Right atrium auricular region (tissue), 2 donors: Measurements from ENCODE around the gene ANXA9. TPM values are rescaled to one million over a fixed set of nuclear protein-coding genes. Genes with fewer than 3 reads are reported as not detected.

ENCODE experiments used
- DNase-seq: peaks from one replicate; pipeline ENCODE4 v3.0.0-alpha.2; 2019; ENCODE audit warnings: low spot score
- H3K27ac ChIP-seq, 2 donors: fragments of 200-600 bp; sonication (generic); 1 replicate in 1 of 2; 2 replicates in 1 of 2; pipeline ENCODE4 v1.5.1; 2016 to 2019
- H3K27me3 ChIP-seq, 2 donors: fragments of 200-600 bp; sonication (generic); one replicate each; pipeline versions ENCODE4 v1.5.1 to v1.6.0; 2017 to 2019
- H3K36me3 ChIP-seq: fragments of 200-600 bp; sonication (generic); one replicate; pipeline ENCODE4 v1.5.1; 2016
- H3K4me1 ChIP-seq, 2 donors: fragments of 200-600 bp; sonication (generic); one replicate each; pipeline versions ENCODE4 v1.5.1 to v1.6.0; 2017 to 2019
- H3K4me3 ChIP-seq, 2 donors: fragments of 200-600 bp; sonication (generic); 1 replicate in 1 of 2; 2 replicates in 1 of 2; pipeline ENCODE4 v1.5.1; 2017 to 2019; ENCODE audit warnings: mild to moderate bottlenecking in 1 of 2, moderate library complexity in 1 of 2
- H3K9me3 ChIP-seq, 2 donors: fragments of 200-600 bp; sonication (generic); one replicate each; pipeline ENCODE4 v1.5.1; 2019
- total RNA-seq, 2 donors: library from RNA; depleted of rRNA; stranded (reverse); fragments of >200 nt; gene quantifications; one replicate each; pipeline ENCODE4 v1.1.0, GENCODE V29; 2016
- TF ChIP-seq, protein P1 (sequence below), 2 donors: fragments of 200-600 bp; sonication (generic); IDR thresholded peaks; one replicate each; pipeline ENCODE4 v1.5.1; 2019; ENCODE audit warnings: antibody characterized with exemption in 2 of 2

Gene ANXA9
- total RNA-seq, 2 donors from 2014 or later: 1.6 to 7.7 TPM

DNA sequence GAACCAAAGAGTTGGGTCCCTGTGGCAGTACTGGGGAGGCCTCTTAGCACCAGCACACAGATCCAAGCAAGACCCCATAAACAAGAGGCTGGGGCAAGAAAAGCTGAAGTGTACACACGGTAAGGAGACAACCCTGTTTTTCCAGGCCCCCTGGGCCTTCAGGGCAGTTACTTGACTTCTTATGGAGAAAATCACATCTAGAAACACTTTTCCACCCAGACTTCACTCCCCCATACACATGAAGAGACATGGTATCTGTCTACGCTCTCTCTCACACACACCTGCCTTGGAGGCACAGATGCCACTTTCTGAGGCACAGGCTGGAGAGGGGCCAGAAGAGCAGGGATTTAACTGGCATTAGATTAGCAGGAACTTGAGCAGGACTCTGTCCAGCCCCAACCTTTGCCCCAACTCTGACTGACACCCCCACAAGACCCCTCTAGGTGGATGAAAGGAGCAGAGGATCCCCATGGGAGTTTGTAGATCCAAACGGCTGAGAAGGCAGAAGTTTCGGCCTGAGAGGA, 9.6 kb upstream of the ANXA9 start:
- TF ChIP-seq, protein P1, sequence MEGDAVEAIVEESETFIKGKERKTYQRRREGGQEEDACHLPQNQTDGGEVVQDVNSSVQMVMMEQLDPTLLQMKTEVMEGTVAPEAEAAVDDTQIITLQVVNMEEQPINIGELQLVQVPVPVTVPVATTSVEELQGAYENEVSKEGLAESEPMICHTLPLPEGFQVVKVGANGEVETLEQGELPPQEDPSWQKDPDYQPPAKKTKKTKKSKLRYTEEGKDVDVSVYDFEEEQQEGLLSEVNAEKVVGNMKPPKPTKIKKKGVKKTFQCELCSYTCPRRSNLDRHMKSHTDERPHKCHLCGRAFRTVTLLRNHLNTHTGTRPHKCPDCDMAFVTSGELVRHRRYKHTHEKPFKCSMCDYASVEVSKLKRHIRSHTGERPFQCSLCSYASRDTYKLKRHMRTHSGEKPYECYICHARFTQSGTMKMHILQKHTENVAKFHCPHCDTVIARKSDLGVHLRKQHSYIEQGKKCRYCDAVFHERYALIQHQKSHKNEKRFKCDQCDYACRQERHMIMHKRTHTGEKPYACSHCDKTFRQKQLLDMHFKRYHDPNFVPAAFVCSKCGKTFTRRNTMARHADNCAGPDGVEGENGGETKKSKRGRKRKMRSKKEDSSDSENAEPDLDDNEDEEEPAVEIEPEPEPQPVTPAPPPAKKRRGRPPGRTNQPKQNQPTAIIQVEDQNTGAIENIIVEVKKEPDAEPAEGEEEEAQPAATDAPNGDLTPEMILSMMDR (IDR thresholded peaks at IDR 0.05): no peak
- no peak for DNase-seq
- H3K4me1 ChIP-seq: peaks cover 0 to 59% of the 10 kb centered on the region in 2 donors

DNA sequence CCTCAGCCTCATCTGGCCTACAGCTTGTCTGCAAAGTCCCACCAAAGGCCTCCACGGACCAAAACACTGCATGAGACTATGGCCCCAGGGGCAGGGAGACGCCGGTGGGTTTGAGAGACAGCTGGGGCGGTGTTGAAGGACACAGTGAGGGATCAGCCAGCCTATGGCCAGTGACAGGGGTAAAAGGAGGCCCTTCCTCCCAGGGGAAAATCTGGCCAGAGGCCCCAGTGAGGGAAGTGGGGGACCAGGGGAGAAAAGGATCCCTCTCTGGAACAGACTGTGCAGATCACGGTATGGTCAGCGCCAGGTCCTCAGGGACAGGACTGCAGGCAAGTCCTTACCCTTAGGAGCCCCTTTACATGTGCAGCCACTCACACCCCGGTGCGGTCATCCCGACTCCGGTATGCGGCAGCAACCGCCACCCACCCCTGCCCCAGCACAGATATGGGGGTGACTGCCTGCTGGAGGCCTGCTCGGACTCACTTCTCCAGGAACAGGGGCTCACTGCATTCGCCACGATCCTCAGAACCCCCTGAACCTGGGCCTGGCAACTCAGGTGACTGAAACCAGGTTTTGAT, 8.7 kb upstream of the ANXA9 start:
- peak overlapping the region; percentile 84 to 89 for H3K4me3 ChIP-seq
- peak overlapping the region; percentile 94 to 97 for H3K27ac ChIP-seq
- H3K36me3 ChIP-seq: peaks cover 6% of the 10 kb centered on the region
- H3K9me3 ChIP-seq: no peaks in the 10 kb centered on the region
- H3K4me1 ChIP-seq: peaks cover 0 to 68% of the 10 kb centered on the region in 2 donors
- TF ChIP-seq, protein P1 (IDR thresholded peaks at IDR 0.05): no peak
- no peaks in the 10 kb centered on the region for H3K27me3 ChIP-seq
- DNase-seq: no peak

More for the DNA sequence above, 9.6 kb upstream of the ANXA9 start:
- H3K27me3 ChIP-seq: no peaks in the 10 kb centered on the region
- H3K9me3 ChIP-seq: no peaks in the 10 kb centered on the region
- peak overlapping the region in 1 of 2 donors; percentile 84 for H3K4me3 ChIP-seq
- peak overlapping the region; percentile 94 to 97 for H3K27ac ChIP-seq
- H3K36me3 ChIP-seq: peaks cover 15% of the 10 kb centered on the region

DNA sequence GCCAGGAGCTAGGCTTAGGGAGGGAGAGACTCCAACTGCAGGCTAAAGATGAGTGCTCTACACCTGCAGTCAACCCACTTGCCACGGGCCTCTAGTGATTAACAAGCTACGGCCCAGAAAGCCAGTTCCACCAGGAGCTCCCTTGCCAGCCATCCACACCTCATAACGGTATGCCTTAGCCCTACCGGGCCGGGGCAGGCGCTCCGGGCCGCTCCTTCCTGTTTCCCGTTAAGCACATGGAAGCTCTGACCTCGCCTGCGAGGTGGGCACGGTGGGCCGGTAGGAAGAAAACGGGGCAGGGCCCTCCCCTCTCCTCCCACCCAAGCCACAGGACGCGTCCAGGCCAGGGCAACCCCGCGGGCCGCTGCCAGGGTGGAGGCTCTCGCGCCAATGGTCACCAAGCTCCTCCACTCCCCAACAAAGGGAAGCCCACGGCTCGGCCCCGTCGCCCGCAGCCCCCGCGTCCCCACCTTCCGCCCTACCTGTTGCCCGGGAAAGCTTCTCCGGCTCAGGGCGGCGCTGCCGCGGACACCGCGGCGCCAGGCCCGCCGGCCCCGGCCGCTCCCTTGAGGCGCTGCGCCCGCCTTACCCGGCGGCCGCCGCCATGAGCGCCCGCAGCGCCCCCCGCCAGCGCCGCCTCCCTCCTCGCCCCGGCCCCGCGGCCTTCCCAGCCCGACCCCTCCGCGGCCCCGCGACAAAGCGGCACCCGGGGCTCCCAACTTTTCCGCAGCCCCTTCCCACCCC, 8.1 kb upstream of the ANXA9 start:
- H3K27me3 ChIP-seq: no peaks in the 10 kb centered on the region
- H3K4me1 ChIP-seq: peaks cover 0 to 74% of the 10 kb centered on the region in 2 donors
- H3K27ac ChIP-seq: peak overlapping the region; percentile 94 to 97
- H3K9me3 ChIP-seq: no peaks in the 10 kb centered on the region
- peak overlapping the region; percentile 84 to 89 for H3K4me3 ChIP-seq
- no peaks in the 10 kb centered on the region for H3K36me3 ChIP-seq
- no peak for DNase-seq
- TF ChIP-seq, protein P1 (IDR thresholded peaks at IDR 0.05): no peak

DNA sequence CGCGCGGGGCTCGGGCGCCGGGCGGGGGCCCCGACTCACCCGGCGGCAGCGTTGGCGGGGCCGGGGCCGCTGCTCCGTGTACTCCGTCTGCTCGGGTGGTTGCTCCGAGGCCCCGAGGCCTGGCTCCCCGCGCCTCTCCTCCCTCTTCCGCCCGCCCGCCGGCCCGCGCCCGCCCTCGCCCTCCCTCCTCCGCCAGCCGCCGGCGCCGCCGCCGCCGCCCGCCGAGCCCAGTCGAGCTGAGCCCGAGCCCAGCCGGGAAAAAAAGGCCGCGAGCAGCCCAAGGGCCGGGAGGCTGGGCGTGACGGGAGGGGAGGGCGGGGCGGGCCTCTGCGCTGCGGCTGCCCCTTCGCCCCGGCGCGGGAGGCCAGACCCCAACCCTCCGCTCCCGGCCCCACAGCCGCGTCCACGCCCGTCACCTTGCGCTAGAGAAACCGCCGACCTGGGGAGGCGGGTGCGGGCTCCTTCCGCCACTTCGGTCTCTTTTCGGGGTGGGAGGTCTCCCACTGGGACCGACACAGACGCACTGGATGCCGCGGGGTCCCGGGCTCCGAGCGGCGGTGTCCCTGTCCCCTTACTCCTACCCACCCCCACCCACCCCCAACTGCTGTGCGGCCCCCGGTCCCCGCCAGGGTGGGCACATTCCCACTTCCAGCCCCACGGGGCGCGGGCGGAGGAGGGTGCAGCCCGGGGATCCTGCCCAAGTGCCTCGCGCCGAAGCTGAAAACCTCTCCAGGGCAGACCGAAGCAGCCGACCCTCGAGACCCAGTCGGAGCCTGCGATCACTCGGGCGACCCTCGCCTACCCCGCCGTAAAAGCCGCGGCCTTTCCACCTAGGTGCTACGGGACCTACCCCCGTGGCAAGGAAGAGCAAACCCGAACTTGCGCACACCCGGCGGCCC, 7.3 kb upstream of the ANXA9 start, which contains the start of gene CERS2:
Gene CERS2 (minus strand): TSS at position 256 of the 899 bp plus-strand sequence. CDS start 5,745 bp downstream, outside the sequence.
- peaks cover 0 to 72% of the 10 kb centered on the region in 2 donors for H3K4me1 ChIP-seq
- no peaks in the 10 kb centered on the region for H3K36me3 ChIP-seq
- H3K4me3 ChIP-seq: peak within 1 kb of the TSS; percentile 84 to 89
- H3K27ac ChIP-seq: peak within 1 kb of the TSS; percentile 94 to 97
- no peaks in the 10 kb centered on the region for H3K9me3 ChIP-seq
- H3K27me3 ChIP-seq: no peaks in the 10 kb centered on the region
- peak; percentile 75 for DNase-seq
- TF ChIP-seq, protein P1 (IDR thresholded peaks at IDR 0.05): no peak

DNA sequence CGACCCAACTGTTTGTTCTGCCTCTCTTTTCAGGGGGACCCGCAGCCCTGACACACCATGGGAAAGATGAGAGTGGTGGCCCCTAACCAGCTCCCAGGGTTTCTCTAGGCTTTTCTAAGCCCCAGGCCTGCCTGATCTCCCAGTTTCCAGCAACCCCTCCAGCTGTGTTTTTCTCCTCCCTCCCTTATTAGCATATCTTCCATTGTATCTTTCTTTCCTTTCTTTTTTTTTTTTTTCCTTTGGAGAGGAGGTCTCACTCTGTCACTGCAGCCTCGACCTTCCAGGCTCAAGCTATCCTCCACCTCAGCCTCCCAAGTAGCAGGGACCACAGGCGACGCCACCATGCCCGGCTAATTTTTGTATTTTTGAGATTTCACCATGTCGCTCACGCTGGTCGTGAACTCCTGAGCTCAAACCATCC, 5.7 kb upstream of the ANXA9 start:
- H3K4me1 ChIP-seq: peaks cover 0 to 58% of the 10 kb centered on the region in 2 donors
- H3K27me3 ChIP-seq: no peaks in the 10 kb centered on the region
- TF ChIP-seq, protein P1 (IDR thresholded peaks at IDR 0.05): no peak
- DNase-seq: no peak
- H3K36me3 ChIP-seq: no peaks in the 10 kb centered on the region
- H3K27ac ChIP-seq: peak overlapping the region in 1 of 2 donors; percentile 77
- H3K4me3 ChIP-seq: no peak overlapping the region
- no peaks in the 10 kb centered on the region for H3K9me3 ChIP-seq
